Superior temporal gyrus (tissue), 1 donor: Measurements from ENCODE around the gene MINK1.
"Not testable (repeated sequence)": the region's sequence is repeated elsewhere in the genome, so short reads cannot be mapped to it uniquely, and the experiment has no call there.

Experiments used
- DNase-seq: peaks from one replicate; pipeline ENCODE4 v3.0.0-alpha.2; 2016; ENCODE audit errors: extremely low spot score

MINK1 gene

DNA sequence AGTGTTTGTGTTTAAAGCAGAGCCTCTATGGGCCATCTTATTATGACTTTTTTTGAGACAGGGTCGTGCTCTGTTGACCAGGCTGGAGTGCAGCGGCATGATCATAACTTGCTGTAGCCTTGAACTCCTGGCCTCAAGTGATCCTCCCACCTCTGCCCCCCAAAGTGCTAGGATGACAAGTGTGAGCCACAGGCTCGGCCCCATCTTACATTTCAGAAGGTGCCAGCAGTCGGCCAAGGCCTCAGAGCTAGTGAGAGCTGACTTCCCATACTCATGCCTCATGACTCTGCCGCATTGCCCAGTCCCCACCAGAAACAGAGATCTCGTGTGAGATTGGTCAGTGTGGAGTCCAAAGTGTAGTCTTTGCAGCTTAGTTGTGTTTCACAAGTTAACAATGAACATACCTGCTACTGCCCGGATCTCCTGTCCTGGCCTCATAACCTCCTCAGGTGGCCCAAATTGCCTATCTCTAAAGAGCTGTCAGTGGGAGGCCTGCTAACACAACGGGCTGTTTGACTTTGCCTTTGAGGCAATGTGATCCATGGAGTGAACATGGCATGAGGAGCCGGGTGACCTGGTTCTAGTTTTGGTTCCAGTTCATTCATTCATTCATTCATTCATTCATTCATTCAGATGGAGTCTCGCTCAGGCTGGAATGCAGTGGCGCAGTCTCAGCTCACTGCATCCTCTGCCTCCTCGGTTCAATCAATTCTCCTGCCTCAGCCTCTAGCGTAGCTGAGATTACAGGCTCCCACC lies 13.7 kb downstream of the MINK1 start:
- DNase-seq, result no peak

- DNase-seq, result no peak
Measured at GRCh38 chr17:4849011-4849536, 15.9 kb downstream of the MINK1 start.

GRCh38 chr17:4850246-4850645 lies 17.1 kb downstream of the MINK1 start:
- no peak for DNase-seq

DNA sequence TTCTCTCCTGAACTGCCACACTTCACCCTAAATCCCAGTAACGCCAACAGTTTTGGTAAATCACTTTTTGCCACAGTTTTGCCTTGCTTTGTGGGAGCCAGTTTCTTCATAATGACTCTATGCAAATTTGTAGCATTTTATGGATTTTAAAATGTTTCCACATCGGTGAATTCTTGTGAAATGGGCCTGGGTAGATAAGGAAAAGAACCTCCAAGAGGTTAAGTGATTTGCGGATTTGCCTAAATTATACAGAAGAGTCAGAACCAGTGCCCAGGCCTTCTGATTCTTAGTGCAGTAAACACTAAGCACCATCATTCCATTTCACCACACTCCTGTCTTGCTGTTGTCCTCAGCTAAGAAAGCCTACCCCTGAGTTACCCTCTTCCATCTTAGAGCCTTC lies 17.9 kb downstream of the MINK1 start:
- DNase-seq, result no peak

GRCh38 chr17:4852567-4853207 lies 19.5 kb downstream of the MINK1 start:
- peak; percentile 16 for DNase-seq

- no peak for DNase-seq
Measured at GRCh38 chr17:4853208-4853671, 20.1 kb downstream of the MINK1 start.

DNA sequence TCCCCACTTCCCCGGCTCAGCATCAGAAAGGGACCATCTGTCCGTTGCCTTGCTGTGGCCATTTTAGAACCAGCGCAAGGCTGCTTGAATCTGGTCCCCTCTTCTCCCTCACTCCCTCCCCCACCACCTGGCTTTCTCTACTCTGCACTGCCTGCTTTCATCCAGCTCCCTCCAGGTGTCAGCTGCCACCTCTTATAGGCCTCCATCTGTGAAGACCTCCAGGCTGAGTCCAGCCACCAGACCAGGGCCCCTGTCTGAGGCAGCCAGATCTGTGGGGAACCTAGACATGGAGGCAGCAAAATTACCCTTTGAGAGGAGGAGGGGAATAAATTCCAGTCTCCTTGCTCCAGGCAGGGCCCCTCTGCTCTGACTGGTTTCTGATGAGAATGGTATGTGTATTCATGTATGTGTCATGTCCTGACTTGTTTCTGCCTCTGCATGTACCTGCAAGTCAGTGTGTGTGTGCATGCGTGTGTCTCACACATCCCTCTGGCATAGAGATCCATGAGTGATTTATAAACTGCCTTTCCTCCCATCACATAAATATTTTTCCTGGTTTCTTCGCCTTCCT lies 21.1 kb downstream of the MINK1 start:
- DNase-seq, result no peak

DNA sequence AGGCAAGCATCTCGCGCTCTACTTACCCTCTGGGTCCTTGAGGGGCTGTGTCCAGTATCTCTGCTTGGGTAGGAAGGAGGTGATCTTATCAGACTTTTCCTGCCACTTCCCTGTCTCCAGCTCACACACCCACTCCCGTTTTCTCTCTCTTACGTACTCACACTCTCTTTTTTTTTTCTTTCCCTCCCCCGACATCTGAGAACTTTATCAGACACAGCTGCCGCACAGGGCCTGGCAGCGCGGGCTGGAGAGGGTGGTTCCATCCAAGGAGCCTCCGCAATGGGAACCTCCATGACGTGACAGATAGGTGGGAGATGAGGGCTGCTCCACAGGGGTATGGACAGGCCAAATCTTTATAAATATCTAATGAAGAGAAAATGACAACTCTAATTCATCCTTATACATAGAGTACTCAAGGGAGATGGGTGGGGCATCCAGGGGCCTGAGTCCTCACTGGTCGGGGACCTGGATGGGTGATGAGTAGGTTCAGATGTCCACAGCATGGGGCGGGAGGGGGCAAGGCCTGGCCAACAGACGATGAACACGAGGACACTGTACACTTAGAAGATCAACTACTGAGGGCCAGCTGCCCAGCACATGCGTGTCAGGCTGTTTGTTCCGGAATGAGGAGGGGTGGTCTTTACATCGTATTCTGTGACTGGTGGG lies 23.3 kb downstream of the MINK1 start:
- peak; percentile 50 for DNase-seq

GRCh38 chr17:4856937-4857314 lies 23.8 kb downstream of the MINK1 start:
- DNase-seq, result peak; percentile 82

DNA sequence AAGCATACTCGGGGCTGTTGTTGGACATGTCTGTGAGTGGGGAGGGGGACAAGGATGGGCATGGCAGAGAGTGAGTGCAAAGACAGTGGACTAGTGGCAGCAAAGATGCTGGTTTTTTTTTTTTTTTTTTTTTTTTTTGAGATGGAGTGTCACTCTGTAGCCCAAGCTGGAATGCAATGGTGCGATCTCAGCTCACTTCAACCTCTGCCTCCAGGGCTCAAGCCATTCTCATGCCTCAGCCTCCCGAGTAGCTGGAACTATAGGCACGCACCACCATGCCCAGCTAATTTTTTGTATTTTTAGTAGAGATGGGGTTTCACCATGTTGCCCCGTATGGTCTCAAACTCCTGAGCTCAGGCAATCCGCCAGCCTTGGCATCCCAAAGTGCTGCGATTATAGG lies 24.2 kb downstream of the MINK1 start:
- not testable (repeated sequence) for DNase-seq

DNA sequence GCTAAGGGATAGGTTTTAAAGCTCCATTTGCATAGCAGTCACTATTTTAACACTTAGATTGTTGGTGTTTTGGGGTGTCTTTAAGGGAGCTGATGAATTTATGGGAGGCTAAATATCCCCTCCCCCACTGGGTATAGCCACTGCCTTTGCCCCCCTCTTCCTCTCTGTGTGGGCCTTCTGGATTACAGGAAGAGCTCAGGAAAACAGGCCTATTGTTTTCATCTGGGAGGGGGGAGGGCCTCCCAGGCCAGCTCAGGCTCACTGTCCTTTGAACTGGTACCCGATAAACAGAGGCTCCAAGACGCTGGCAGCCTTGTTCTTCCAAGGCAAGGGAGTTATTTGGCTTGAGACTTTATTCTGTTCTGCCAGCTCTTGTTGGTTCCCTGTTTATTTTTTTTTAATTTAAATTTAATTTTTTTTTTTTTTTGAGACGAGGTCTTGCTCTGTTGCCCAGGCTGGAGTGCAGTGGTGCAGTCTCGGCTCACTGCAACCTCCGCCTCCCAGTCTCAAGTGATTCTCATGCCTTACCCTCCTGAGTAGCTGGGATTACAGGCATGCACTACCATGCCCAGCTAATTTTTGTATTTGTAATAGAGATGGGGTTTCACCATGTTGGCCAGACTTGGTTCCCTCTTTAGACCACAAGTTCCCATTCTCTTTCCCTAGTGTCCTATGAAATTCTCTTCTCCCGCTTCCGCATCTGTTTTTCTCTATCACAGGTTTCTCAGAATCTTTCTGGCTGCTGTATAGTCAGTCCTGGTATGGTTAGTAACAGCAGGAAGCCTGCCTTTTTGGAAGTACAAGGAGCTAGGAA lies 25.1 kb downstream of the MINK1 start:
- peak; percentile 90 for DNase-seq

GRCh38 chr17:4858882-4859260 lies 25.7 kb downstream of the MINK1 start:
- peak; percentile 58 for DNase-seq

DNA sequence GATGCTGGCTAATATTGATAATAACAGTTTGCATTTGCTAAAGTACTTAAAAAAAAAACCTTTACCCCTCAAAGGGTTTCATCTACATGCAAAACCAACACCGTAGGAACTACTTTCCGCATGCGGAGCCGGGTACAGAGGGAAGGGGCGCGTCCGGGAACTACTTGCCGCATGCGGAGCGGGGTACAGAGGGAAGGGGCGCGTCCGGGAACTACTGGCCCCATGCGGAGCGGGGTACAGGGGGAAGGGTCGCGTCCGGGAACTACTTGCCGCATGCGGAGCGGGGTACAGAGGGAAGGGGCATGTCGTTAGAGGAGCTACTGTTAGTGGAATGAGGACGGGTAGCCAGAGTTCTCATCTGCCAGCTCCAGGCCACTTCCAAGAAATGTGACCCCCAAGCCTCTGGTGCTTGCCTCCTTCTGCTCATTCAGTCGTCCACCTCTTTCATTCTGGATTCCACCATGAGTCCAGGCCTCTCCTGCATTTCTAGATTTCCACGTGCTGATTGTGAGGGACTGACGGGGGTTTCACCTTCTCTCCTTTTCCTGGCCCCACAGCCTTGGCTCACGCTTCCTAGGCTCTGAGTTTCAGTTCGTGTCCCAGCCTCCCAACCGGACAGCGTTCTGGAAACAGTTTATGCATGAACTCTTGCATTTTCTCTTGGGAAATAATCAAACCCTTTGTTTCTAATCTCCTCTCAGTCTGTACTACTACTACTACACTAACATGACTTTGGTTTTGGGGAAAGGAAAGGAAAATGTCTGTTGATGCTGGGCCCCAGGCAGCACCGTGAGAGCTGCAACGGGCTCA lies 26.9 kb downstream of the MINK1 start:
- peak; percentile 69 for DNase-seq

GRCh38 chr17:4860651-4861050 lies 27.5 kb downstream of the MINK1 start:
- DNase-seq, result peak; percentile 10

DNA sequence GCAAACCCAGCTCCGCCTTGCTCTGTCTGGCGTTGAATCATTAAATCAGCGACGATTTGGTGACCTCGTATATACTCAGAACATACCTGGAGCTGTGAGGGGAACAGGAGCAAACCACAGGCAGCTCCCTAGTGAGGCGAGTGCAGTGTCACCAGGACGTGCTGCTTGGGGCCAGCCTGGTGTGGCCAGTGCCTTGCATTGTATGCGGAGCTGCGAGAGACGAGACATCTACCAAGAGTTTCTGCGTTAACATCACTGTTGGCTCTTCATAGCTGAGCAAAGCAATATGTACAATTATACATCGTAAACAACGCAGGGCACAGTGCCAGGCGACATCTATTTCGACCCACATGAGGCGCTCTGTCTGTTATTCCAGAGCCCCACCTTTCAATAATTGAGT lies 27.9 kb downstream of the MINK1 start:
- DNase-seq, result peak; percentile 34

DNA sequence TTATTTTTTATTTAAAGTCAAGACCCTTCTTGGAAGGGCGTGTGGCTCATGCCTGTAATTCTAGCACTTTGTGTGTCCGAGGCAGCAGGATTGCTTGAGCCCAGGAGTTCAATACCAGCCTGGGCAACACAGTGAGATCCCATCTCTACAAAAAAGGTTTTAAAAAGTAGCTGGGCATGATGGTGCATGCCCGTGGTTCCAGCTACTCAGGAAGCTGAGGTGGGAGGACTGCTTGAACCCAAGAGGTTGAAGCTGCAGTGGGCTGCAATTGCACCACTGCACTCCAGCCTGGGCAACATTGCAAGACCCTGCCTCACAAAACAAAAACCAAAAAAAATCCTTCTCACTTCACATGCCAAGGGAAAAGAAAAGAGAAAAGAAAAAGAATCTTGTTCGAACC lies 29.6 kb downstream of the MINK1 start:
- no peak for DNase-seq

GRCh38 chr17:4863321-4863720 lies 30.2 kb downstream of the MINK1 start:
- DNase-seq, result no peak

DNA sequence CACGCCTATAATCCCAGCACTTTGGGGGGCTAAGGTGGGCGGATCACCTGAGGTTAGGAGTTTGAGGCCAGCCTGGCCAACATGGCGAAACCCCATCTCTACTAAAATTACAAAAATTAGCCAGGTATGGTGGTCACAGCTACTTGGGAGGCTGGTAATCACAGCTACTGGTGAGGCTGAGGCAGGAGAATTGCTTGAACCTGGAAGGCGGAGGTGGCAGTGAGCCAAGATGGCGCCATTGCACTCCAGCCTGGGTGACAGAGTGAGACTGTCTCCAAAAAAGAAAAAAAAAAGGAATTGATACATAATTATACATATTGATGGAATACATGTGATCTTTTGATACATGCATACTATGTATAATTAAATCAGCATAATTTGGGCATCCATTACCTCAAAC lies 34.4 kb downstream of the MINK1 start:
- DNase-seq, result not testable (repeated sequence)

DNA sequence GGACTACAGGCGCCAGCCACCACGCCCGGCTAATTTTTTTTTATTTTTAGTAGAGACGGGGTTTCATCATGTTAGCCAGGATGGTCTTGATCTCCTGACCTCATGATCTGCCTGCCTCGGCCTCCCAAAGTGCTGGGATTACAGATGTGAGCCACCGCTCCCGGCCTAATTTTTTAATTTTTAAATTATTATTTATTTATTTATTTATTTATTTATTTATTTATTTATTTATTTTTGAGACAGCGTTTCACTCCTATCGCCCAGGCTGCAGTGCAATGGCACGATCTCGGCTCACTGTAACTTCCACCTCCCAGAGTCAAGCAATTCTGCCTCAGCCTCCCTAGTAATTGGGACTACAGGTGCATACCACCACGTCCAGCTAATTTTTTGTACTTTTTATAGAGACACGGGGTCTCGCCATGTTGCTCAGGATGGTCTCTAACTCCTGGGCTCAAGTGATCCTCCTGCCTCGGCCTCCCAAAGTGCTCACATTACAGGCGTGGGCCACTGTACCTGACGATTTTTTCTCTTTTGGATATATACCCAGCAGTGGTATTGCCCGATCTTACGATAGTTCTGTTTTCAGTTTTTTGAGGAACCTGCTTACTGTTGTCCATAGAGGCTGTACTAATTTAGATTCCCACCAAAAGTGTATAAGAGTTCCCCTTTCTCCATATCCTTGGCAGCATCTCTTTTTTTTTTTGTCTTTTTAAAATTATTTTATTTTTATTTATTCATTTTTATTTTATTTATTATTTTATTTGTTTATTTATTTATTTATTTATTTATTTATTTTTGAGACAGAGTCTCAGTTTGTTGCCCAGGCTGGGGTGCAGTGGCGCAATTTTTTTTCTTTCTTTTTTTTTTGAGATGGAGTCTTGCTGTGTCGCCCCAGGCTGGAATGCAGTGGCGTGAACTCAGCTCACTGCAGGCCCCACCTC lies 36.2 kb downstream of the MINK1 start:
- DNase-seq, result peak; percentile 16
